ENCODE measurements around the gene UGT1A4.

Gene UGT1A4

DNA sequence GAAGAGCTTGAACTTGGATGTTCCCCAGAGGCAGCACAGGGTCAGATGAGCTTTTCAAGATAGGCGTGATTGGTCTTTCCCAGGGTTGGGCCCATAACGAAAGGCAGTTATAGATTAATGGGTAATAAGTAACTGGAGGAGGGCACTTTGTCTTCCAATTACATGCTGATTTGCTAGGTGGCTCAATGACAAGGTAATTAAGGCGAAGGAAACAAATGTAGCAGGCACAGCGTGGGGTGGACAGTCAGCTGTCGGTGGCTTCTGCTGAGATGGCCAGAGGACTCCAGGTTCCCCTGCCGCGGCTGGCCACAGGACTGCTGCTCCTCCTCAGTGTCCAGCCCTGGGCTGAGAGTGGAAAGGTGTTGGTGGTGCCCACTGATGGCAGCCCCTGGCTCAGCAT is at the start of gene UGT1A4:
TSS of gene UGT1A4 (plus strand) at position 185 of the 400 bp plus-strand sequence. CDS start at position 270, 85 bp downstream.
- DNase-seq: no peak

DNA sequence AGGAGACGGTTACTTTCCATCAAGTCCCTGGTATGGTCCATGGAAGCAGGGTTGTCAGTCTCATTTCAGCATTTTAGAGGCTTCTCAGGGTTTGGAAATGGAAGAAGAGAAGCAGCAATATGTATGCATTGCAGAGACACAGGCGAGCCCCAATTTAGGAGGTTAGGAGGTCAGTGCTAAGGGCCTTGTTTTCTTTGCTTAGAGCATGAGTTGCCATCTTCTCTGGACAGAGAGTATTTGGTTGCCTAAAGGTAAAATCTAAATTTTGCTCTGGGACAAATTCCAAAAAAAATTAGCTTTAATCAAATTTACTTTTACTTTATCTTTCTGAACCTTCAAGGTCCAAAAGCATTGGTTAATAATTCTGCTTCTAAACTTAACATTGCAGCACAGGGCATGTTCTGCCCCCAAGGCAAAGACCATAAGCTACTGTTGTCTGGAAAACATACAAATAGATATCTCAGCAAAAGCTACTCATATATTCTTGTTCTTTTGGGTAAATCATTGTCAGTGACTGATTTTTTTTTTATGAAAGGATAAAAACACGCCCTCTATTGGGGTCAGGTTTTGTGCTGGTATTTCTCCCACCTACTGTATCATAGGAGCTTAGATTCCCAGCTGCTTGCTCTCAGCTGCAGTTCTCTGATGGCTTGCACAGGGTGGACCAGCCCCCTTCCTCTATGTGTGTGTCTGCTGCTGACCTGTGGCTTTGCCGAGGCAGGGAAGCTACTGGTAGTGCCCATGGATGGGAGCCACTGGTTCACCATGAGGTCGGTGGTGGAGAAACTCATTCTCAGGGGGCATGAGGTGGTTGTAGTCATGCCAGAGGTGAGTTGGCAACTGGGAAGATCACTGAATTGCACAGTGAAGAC is 47.0 kb upstream of the UGT1A4 start, which contains the start of gene UGT1A9:
TSS of gene UGT1A9 (plus strand) at position 609 of the 872 bp plus-strand sequence. CDS start at position 646, 37 bp downstream.
- no peak for DNase-seq

DNA sequence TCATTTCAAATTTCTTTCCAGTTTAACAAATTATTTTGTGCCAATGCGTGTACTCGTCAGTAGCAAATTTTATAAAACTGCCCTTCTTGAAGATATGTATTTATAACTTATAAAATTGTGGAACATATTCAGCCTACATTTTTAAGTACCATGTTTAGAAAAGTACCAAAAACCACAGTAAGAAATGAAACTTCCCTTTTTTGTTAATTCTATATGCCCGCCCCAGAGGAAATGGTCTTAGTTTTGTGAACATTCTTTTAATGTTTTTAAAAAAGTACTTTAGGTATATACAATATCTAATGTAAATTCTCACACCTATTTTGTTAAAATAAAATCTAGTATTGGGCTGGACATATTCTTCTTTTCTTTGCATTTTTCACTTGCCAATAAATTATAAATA is 45.6 kb upstream of the UGT1A4 start:
- DNase-seq: no peak

DNA sequence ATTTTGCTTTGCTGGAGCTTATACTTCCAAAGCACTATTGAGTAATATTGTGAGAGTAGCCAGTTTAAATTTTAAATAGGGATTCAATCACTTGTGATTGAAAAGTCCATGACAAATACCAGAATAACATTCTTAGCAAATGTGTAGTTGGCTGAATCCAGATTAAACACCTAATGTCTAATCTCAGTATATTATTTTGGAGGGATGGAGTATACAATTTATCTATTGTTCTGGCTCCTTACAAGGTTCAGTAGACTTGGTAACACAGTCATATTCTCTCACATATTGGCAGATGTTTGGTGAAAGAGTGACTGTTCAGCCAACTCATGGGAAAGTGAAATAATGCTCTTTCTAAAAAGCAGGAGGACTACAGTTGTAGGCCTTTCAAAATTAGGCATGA is 44.6 kb upstream of the UGT1A4 start:
- DNase-seq: no peak

DNA sequence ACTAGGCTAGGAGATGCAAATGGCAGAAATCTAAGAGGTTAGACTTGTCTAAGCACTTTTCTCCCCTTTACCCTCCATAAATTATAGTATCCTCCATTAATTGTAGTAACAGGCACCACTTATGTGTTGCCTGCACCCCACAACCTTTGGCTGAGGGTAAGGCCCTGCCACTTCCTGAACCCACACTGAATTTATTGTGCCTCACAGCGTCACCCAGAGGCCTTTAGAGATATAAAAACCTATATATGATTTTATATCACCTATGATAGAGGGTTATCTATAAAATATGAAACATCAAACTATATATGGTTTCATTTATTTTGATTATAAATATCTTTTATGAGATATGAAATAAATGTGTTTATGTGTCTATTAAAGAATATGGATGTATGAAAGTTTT is 44.2 kb upstream of the UGT1A4 start:
- DNase-seq: no peak

DNA sequence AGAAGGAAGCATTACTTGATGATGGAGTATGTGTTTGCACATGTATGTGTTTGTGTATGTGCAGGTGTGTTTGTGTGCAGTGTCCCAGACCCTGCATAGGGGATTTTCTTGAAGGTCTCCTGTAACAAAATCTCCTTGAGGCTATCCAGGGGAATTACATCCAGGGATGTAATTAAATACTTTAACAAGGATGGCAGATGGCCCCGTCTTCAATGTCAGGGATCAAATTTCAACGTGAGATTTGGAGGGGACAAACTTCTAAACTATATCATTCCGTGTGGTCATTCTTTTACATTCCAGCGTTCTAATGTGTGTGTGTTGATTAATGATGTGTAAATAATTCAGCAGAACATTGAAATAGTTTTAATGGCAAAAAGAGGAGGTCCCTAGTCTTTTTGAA is 43.5 kb upstream of the UGT1A4 start:
- no peak for DNase-seq

DNA sequence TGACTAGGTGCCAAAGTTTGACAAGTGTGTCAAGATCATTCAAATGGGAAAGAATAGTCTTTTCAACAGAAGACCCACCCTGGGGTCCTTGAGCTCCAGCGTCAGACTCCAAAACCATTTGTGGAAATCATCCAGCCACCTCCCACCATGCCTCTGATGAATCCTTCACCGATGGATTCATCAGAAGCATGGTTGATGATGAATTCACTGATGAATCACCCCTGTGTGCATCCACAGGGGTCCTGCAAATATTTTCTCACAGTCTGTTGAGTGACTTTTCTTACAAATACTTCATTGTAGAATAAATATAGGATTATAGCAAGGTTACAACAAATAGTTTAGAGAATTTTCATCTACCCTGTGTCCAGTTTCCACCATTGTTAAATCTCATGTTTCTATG is 42.5 kb upstream of the UGT1A4 start:
- DNase-seq: no peak

DNA sequence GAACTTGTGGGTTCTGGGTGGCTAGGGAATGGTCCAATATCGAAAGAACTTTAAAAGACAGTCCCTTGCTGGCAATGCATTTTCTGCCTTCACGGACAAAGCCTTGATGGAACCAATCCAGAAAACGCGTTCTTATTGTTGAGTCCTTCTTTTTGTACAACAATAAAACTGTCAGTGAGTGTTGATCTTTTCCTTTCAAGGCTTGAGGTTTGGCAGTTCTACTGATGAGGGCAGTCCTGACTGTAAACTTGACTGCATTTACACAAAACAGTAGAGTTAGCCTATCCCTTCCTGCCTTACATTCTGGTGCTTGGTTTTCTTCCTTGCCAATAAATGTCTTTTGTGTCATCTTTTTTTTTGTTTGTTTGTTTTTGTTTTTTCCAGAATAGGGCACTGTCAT is 39.3 kb upstream of the UGT1A4 start:
- no peak for DNase-seq

DNA sequence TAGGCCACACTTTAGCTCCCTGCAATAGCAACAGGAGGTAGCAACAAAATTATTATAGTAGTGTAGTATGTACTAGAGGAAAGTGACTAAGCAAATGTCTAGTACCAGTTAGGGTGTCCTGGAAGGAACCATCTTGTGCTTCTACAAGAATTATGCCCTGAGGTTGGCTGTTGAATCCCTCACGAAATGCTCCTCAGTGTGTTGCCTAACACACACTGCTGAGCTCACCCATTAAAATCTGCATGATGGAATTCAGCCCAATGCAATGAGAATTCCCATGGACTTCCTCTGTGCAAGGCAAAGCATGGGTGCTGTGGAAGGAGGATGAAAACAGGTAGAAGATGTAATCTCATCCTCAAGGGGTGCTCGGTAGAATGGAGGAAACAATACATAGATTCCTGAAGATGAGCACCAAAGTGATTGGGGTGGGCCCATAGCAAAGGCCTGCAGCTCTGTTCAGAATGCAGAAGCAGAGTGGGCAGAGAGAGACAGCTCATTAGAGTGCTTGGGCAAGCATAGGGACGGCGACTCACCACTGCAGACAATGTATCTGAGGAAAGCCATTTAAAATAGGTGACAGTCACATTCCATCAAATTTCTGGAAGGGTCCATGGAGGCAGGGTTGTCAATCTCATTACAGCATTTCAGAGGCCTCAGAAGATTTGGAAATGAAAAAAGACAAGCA is 38.0 kb upstream of the UGT1A4 start:
- DNase-seq: no peak

DNA sequence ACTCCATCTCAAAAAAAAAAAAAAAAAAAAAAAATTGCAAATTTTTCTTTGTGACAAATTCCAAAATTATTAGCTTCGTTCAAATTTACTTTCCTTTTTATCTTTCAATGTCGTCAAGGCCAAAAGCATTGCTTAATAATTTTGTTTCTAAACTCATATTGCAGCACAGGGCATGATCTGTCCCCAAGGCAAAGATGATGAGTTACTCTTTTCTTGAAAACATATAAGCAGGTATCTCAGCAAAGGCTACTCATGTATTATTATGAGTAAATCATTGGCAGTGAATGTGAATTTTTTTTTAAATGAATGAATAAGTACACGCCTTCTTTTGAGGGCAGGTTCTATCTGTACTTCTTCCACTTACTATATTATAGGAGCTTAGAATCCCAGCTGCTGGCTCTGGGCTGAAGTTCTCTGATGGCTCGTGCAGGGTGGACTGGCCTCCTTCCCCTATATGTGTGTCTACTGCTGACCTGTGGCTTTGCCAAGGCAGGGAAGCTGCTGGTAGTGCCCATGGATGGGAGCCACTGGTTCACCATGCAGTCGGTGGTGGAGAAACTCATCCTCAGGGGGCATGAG is 36.9 kb upstream of the UGT1A4 start, which contains the start of gene UGT1A7:
TSS of gene UGT1A7 (plus strand) at position 381 of the 579 bp plus-strand sequence. CDS start at position 418, 37 bp downstream.
- DNase-seq: no peak

DNA sequence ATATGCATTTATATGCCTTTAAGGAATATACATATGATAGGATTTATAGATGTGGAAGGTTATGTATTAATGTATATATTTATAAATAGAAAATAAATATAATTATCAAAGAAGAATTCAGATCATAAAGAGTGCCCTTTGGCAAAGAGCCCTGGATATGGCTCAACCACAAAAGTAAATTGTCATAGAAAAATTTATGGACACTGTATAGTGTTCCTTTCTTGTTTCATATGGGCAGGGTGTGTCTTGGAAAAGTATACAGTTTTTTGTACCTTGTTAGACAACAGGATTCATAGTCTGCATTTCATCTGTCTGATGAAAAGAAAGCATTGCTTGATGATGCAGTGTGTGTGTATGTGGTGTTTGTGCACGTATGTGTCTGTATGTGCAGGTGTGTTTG is 33.9 kb upstream of the UGT1A4 start:
- DNase-seq: no peak

DNA sequence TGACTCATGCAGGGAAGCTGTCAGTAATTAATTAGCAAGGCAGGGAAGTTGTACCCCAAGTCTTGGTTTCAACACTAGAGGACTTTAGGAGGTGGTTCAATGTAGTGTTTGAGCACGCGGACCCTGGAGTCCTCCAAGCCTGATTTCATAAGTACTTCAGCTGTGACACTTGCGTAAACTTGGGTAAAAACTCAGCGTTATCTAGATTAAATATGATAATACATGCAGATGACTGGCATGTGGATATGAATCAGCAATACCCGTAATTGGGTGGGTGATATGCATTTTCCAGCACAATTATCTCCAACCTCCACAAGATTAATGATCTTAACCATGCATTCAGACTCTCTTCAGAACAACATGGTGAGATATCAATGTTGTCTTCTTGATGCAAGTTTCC is 31.6 kb upstream of the UGT1A4 start:
- DNase-seq: no peak

DNA sequence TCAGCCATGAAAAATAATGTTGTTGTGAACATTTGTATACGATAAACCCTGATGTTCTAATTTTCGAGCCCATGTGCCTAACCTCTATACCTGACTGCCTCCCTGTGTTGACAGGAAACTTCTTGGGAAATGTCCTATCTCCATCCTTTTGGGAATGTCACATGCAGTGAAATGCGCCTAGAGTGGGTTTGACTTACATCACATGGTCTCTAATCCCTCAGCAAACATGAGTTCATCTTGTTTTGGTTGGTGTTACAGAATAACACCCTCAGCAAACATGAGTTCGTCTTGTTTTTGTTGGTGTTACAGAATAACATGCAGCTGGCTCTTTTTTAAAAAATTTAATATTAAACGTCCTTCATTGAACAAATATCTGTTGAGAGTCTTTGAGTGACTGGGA is 30.2 kb upstream of the UGT1A4 start:
- no peak for DNase-seq

DNA sequence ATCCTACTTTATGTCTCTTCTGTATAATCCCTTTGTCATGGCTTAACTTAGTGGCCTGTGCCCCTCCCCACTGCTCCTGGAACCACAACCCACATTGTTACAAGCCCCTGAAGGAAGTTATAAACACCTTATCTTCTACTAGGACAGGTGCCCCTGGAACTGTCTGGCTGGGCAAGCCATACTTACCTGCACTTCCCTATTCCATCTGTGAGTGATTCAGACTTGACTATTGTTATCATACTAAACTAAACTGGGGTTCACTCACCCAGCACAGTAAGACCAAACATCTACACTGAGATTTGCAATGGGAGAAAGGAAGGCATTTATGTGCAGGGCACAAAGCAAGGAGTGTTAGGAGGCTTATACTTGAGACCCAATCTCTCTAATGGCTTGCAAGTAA is 29.5 kb upstream of the UGT1A4 start:
- DNase-seq: no peak

DNA sequence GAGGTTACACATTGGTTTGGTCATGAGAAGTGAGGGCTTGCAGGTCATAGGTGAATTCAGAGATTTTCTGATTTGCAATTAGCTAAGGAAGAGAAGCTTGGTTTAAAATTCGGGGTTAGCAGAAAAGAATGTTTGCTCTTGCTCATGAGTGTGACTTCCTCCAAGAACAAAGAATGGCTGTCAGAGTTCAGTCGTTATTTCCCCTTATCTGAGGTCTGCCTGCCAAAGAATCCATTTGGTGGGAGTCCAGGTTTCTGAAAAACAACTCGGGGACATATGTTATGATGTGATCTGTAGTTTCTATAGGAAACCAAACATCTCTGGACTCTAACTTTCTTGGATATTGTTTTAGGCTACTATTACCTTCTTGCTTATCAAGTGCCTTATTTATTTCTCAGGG is 29.0 kb upstream of the UGT1A4 start:
- DNase-seq: no peak

DNA sequence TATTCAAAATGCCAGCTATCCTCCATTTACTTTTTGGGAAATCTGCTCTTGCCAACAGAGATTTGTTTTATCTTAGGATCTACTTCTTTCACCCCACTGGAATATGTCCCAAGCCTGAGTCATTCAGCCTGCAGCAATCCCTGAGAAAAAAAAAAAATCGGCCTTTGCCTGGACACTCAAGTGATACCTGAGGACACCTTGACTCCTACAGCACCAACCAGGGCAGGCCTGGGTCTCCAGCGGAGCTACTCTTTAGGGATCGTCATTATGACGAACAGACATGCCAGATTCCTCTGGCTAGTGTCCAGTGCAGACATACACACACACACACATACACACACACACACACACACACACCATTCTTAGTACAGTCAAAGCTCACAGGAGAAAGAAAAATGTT is 28.1 kb upstream of the UGT1A4 start:
- DNase-seq: no peak

DNA sequence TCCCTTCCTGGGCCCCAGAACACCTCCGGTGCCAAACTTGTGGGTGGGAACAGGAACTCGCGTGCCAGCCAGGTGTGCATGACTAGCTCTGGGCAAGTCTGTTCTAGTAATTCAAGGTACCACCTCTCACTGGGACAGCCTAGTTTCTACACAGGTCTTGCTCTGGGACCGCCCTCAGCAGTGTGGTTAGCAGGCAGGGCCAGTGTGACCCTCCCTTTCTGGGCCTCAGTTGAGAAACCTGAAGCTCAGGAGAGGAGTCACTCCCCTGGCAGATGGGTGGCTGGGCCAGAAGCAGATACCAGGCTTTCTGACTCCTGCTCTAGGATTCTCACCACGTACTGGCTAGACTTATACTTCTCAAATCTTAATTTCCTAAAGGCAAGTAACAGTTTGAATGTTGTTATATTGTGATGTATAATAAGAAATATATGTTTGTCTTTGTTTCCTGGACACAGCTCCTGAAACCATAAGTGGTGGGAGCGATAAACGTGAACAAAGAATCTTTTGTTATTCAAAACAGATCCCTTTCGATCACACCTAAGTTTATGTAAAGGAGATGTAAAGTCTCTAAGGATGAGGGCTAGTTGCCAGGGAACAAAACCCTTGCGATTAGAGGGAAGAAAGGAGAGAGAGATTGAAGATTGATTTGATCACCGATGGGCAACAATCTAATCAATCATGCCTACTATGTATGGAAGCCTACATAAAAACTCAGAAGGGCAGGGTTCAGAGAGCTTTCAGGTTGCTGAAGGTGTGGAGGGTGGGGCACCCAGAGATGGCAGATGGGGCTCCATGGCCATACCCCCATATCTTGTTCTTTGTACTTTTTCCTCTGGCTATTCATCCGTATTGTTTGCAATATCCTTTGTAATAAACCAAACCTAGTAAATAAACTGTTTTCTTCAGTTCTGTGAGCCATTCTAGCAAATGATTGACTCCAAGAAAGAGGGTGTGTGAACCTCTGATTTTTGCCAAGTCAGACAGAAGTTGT is 26.8 kb upstream of the UGT1A4 start:
- DNase-seq: no peak

DNA sequence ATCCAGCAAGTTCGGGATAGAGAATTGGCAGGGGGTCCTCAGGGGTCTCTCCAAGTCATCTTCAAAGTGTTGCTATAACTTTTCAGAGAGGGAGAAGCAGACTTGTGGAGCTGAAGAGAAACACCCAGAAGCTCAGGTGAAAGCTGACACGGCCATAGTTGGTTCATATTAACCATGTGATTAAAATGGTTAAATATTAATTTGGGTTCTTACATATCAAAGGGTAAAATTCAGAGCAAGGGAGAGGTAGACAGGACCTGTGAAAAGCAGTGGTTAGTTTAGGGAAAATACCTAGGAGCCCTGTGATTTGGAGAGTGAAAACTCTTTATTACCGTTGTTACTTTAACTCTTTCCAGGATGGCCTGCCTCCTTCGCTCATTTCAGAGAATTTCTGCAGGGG is 25.9 kb upstream of the UGT1A4 start, which contains the start of gene UGT1A6:
TSS of gene UGT1A6 (plus strand) at position 243 of the 400 bp plus-strand sequence. CDS start at position 358, 115 bp downstream.
- DNase-seq: no peak

DNA sequence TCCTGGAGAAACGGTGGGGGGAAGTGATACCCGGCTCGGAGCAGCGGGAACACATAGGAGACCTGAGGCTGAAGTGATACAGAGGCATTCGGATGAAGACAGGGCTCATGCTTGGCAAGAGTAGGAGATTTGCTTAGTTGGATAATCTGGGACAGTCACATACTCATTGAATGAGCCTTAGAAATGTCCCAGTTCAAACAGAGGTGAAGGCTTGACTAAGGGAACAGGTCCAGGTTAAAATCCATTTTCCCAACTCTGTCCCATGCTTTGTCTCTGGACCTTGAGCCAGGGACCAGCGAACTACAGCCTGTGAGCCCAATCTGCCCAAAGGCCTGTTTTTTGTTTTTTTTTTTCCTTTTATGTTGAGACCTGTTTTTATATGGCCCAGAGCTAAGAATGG is 24.6 kb upstream of the UGT1A4 start:
- no peak for DNase-seq

DNA sequence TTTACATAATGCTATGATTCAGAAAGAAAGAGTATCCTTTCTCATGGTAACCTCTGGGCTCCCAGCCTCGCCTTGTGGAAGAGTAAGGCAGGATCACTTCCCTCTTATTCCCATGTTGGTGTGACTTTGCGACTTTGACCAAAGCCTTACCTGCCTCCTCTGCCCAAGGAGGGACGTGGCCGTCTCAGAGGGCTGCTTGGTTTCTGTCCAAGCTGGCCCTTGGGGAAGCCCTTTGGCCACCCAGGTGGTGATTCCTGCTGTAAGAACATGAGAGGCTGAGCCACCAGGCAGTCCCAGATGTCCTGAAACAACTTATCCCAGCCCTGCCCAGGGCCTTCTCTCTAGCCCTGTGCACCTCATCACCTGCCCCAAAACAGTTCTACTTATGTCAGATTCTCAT is 19.8 kb upstream of the UGT1A4 start:
- DNase-seq: no peak

DNA sequence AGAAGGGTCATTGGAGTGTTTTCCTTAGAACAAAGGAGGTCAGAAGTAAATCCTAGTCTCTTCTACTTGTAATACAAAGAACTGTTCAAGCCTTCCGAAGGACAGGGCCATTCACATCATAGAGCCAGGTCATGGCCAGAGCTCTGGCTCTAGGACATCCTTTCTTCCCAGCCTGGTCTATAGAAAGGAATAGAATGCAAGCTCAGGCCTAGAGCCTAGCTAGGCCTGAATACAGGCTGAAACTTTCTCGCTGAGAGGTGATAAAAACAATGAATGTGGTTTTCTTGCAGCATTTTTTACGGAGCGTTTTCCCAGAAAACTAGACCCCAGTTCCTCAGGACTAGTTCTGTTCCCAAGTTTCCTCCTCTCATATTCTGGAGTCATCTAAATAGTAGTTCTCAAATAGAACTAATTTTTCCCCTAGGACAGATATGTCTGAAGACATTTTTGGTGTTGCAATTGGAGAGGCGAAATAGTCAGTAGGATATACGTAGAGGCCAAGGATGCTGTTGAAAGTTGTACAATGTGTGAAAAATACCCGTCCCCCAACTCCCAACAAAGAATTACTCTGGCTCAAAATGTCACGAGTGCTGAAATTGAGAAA is 19.0 kb upstream of the UGT1A4 start:
- DNase-seq: no peak

Measured in RPMI8226 (cell line).